GM10847 (cell line): ENCODE data around the gene MARK4.

Experiments
- POLR2A ChIP-seq: IDR thresholded peaks from 2 replicates; pipeline ENCODE4 v1.6.1; 2011; ENCODE audit not compliant: insufficient read length; ENCODE audit errors: extremely low read depth

MARK4 gene

DNA sequence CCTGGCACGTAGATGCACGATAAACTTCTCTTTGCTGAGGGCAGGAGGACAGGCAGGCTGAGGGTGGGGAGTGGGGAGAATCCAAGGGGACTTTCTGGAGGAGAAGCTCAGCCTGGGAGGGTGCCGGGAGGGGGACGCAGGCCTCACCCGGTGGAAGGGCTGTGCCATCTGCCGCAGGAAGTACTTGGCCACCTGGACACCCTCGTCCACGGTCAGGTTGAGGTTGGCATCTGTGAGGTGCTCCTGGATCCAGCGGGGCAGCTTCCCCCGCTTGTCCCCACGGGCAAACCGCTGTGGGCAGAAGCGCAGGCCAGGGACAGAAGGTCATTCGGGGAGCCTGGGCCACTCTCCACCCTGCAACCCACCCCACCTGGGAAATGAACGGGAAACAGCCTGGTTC, 101.0 kb downstream of the MARK4 start:
- TF ChIP-seq POLR2A = no peak

DNA sequence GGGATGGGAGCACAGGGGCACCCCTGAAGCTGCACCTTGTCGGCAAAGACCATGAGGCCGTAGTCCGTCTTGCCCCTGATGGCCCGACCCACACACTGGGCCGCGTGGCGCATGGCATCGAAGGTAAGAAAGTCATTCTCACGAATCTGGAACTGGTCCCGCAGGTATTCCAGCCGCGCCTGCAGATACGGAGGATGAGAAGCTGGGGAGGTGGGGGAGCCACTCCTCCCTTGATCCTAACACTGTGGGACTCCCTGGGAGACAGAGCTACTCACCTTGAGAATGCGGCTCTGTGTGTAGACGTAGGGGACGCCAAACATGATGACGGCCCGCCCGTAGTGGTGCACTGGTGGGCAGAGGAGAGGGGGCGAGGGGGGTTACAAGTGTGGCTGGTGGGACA, 101.4 kb downstream of the MARK4 start:
- no peak for TF ChIP-seq POLR2A

DNA sequence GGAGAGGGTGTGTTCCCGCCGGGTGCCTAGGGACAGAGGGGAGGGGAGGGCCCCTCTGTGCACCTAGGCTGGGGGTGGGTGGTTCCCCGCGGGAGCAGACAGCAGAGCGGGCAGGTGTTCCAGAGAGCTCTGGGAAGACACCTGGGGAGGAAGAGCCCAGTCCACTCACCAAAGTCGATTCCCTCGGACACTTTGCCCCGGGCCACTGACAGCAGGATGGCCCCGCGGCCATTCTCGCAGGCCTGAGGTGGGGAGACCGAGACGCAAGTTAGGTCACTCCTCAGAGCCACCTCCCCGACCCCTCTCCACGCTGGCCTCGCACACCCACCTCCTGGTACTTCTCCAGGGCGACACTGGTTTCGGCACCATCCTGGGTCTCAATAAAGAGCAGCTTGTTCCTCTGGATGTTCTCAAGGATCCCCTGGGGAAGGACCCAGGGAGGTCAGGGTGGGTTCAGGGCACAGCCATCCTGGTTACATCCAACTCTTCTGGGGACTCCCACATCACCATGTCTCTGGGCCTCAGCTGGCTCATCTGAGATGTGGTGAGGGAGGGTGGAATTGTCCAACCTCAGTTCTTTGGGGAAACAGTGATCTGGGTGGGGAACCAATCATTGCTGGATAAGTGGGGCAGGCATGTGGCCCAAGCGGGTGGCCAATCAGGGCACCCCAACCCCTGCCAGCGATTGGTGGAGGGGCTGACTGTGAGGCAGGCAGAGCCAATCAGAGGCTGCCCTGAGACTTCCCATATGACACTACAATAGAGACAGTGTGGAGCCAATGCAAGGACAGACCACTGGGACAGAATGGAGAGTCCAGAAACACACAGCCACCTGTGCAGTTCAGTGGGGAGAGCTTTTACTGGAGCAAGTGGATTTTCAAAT, 102.1 kb downstream of the MARK4 start:
- TF ChIP-seq POLR2A = no peak

DNA sequence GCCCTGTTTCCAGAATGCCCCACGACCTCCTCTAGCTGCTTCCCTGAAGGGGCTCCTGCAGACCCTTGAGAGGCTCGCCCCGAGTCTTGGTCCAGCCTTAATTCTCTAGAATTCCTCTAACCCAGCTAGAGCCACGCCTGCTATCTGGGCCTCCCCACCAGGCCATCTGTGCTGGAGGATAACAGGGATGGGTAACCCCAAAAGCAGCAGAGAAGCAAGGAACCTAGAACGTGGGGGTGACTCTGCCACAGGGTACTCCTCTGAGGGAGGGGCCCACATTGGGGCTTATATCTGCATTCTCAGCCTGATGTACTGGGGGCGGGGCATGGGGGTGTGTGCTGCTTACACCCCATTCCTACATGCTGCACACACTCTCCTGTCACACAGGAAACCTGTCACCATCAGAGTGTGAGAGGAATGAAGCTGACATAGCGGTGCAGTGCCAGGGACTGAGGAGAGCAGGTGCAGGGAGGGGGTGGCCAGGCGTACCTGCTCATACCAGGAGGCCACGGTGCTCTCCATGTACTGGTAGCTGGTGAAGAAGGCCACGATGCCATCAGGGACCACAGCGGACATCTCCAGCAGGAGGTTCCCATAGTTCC, 103.3 kb downstream of the MARK4 start:
- TF ChIP-seq POLR2A = no peak
